Measurements from ENCODE around the gene MVP. TPM values are rescaled to one million over a fixed set of nuclear protein-coding genes. Genes with fewer than 3 reads are reported as not detected.

Gene MVP
- total and polyA plus RNA-seq, 2 donors, result 49.0 to 165 TPM

- Histone ChIP-seq H3K27ac (ENCODE audit: low read depth in 1 of 2, low read length in 1 of 2) (no peak overlapping the region), H3K36me3 (ENCODE audit: control insufficient read depth in 2 of 2, insufficient read depth in 2 of 2, low read length in 1 of 2) (peaks cover 44 to 71% of the 10 kb centered on the region in 2 donors), H3K4me1 (ENCODE audit: control insufficient read depth in 2 of 2, insufficient read depth in 2 of 2, low read length in 2 of 2) (peaks cover 11 to 20% of the 10 kb centered on the region in 2 donors), H3K27me3 (ENCODE audit: control insufficient read depth in 2 of 2, insufficient read depth in 1 of 2, low read length in 1 of 2) (no peaks in the 10 kb centered on the region), H3K4me3 (ENCODE audit: low read length in 2 of 2) (no peak overlapping the region), H3K9me3 (ENCODE audit: control insufficient read depth in 2 of 2, insufficient read depth in 1 of 2, low read length in 1 of 2) (no peaks in the 10 kb centered on the region)
- no peak for DNase-seq (ENCODE audit: low read depth in 6 of 9, low spot score in 9 of 9)
- 97% methylated on average over 8 of the region's 8 CpGs for WGBS
These were observed 17.8 kb upstream of the MVP start for GRCh38 chr16:29802416-29802935.

GRCh38 chr16:29804020-29804419, 16.2 kb upstream of the MVP start:
- Histone ChIP-seq H3K4me3 (ENCODE audit: low read length in 2 of 2) (peak overlapping the region in 1 of 2 donors; percentile 4), H3K36me3 (ENCODE audit: control insufficient read depth in 2 of 2, insufficient read depth in 2 of 2, low read length in 1 of 2) (peaks cover 37 to 71% of the 10 kb centered on the region in 2 donors)
- WGBS, result 87% methylated on average over 8 of the region's 8 CpGs

GRCh38 chr16:29804455-29805231, 15.6 kb upstream of the MVP start:
- 28% methylated on average over 26 of the region's 26 CpGs for WGBS
- Histone ChIP-seq H3K4me1 (ENCODE audit: control insufficient read depth in 2 of 2, insufficient read depth in 2 of 2, low read length in 2 of 2) (peaks cover 20 to 40% of the 10 kb centered on the region in 2 donors), H3K4me3 (ENCODE audit: low read length in 2 of 2) (peak overlapping the region; percentile 80 to 86), H3K27me3 (ENCODE audit: control insufficient read depth in 2 of 2, insufficient read depth in 1 of 2, low read length in 1 of 2) (no peaks in the 10 kb centered on the region), H3K27ac (ENCODE audit: low read depth in 1 of 2, low read length in 1 of 2) (peak overlapping the region; percentile 98), H3K36me3 (ENCODE audit: control insufficient read depth in 2 of 2, insufficient read depth in 2 of 2, low read length in 1 of 2) (peaks cover 37 to 71% of the 10 kb centered on the region in 2 donors), H3K9me3 (ENCODE audit: control insufficient read depth in 2 of 2, insufficient read depth in 1 of 2, low read length in 1 of 2) (no peaks in the 10 kb centered on the region)
- DNase-seq (ENCODE audit: low read depth in 6 of 9, low spot score in 9 of 9), result peak in 1 of 9 donors; percentile 36

More at GRCh38 chr16:29804020-29804419, 16.2 kb upstream of the MVP start:
- no peak for DNase-seq (ENCODE audit: low read depth in 6 of 9, low spot score in 9 of 9)
- no peaks in the 10 kb centered on the region for H3K9me3 ChIP-seq (ENCODE audit: control insufficient read depth in 2 of 2, insufficient read depth in 1 of 2, low read length in 1 of 2)
- H3K4me1 ChIP-seq (ENCODE audit: control insufficient read depth in 2 of 2, insufficient read depth in 2 of 2, low read length in 2 of 2), result peaks cover 17 to 34% of the 10 kb centered on the region in 2 donors
- peak overlapping the region; percentile 58 to 98 for H3K27ac ChIP-seq (ENCODE audit: low read depth in 1 of 2, low read length in 1 of 2)
- H3K27me3 ChIP-seq (ENCODE audit: control insufficient read depth in 2 of 2, insufficient read depth in 1 of 2, low read length in 1 of 2), result no peaks in the 10 kb centered on the region

- Histone ChIP-seq H3K4me3 (ENCODE audit: low read length in 2 of 2) (peak overlapping the region; percentile 80 to 86), H3K36me3 (ENCODE audit: control insufficient read depth in 2 of 2, insufficient read depth in 2 of 2, low read length in 1 of 2) (peaks cover 40 to 75% of the 10 kb centered on the region in 2 donors), H3K9me3 (ENCODE audit: control insufficient read depth in 2 of 2, insufficient read depth in 1 of 2, low read length in 1 of 2) (no peaks in the 10 kb centered on the region), H3K4me1 (ENCODE audit: control insufficient read depth in 2 of 2, insufficient read depth in 2 of 2, low read length in 2 of 2) (peaks cover 26 to 48% of the 10 kb centered on the region in 2 donors), H3K27ac (ENCODE audit: low read depth in 1 of 2, low read length in 1 of 2) (peak overlapping the region; percentile 98), H3K27me3 (ENCODE audit: control insufficient read depth in 2 of 2, insufficient read depth in 1 of 2, low read length in 1 of 2) (peaks cover 0 to 5% of the 10 kb centered on the region in 2 donors)
- under 1% methylated on average over 97 of the region's 103 CpGs for WGBS
- DNase-seq (ENCODE audit: low read depth in 6 of 9, low spot score in 9 of 9), result peak; percentile 87 to 99 (median 97)
These were observed 14.8 kb upstream of the MVP start for GRCh38 chr16:29805232-29806098.

GRCh38 chr16:29806099-29806579, 14.1 kb upstream of the MVP start, which contains the start of gene MAZ:
Gene MAZ (plus strand): TSS chr16:29806529. CDS start chr16:29806702, 173 bp downstream.
- DNase-seq (ENCODE audit: low read depth in 6 of 9, low spot score in 9 of 9), result peak in 3 of 9 donors; percentile 68 to 86 (median 82)
- Histone ChIP-seq H3K9me3 (ENCODE audit: control insufficient read depth in 2 of 2, insufficient read depth in 1 of 2, low read length in 1 of 2) (no peaks in the 10 kb centered on the region), H3K36me3 (ENCODE audit: control insufficient read depth in 2 of 2, insufficient read depth in 2 of 2, low read length in 1 of 2) (peaks cover 37 to 75% of the 10 kb centered on the region in 2 donors), H3K27ac (ENCODE audit: low read depth in 1 of 2, low read length in 1 of 2) (peak within 1 kb of the TSS; percentile 98), H3K27me3 (ENCODE audit: control insufficient read depth in 2 of 2, insufficient read depth in 1 of 2, low read length in 1 of 2) (peaks cover 0 to 11% of the 10 kb centered on the region in 2 donors), H3K4me3 (ENCODE audit: low read length in 2 of 2) (peak within 1 kb of the TSS; percentile 80 to 86), H3K4me1 (ENCODE audit: control insufficient read depth in 2 of 2, insufficient read depth in 2 of 2, low read length in 2 of 2) (peaks cover 30 to 55% of the 10 kb centered on the region in 2 donors)
- 3% methylated on average over 65 of the region's 67 CpGs for WGBS

- H3K4me1 ChIP-seq (ENCODE audit: control insufficient read depth in 2 of 2, insufficient read depth in 2 of 2, low read length in 2 of 2), result peaks cover 36 to 62% of the 10 kb centered on the region in 2 donors
- peaks cover 30 to 68% of the 10 kb centered on the region in 2 donors for H3K36me3 ChIP-seq (ENCODE audit: control insufficient read depth in 2 of 2, insufficient read depth in 2 of 2, low read length in 1 of 2)
- H3K4me3 ChIP-seq (ENCODE audit: low read length in 2 of 2), result peak overlapping the region; percentile 70 to 86
- WGBS, result under 1% methylated on average over 99 of the region's 99 CpGs
- H3K9me3 ChIP-seq (ENCODE audit: control insufficient read depth in 2 of 2, insufficient read depth in 1 of 2, low read length in 1 of 2), result no peaks in the 10 kb centered on the region
- peak overlapping the region; percentile 97 to 98 for H3K27ac ChIP-seq (ENCODE audit: low read depth in 1 of 2, low read length in 1 of 2)
- peaks cover 0 to 18% of the 10 kb centered on the region in 2 donors for H3K27me3 ChIP-seq (ENCODE audit: control insufficient read depth in 2 of 2, insufficient read depth in 1 of 2, low read length in 1 of 2)
- peak in 2 of 9 donors; percentile 52 to 77 for DNase-seq (ENCODE audit: low read depth in 6 of 9, low spot score in 9 of 9)
These were observed 13.4 kb upstream of the MVP start for GRCh38 chr16:29806641-29807425.

GRCh38 chr16:29807426-29808218, 12.6 kb upstream of the MVP start:
- peak in 8 of 9 donors; percentile 80 to 94 (median 87) for DNase-seq (ENCODE audit: low read depth in 6 of 9, low spot score in 9 of 9)
- Histone ChIP-seq H3K27me3 (ENCODE audit: control insufficient read depth in 2 of 2, insufficient read depth in 1 of 2, low read length in 1 of 2) (peaks cover 5 to 26% of the 10 kb centered on the region in 2 donors), H3K27ac (ENCODE audit: low read depth in 1 of 2, low read length in 1 of 2) (peak overlapping the region; percentile 97 to 98), H3K4me3 (ENCODE audit: low read length in 2 of 2) (peak overlapping the region; percentile 70 to 86), H3K9me3 (ENCODE audit: control insufficient read depth in 2 of 2, insufficient read depth in 1 of 2, low read length in 1 of 2) (no peaks in the 10 kb centered on the region), H3K36me3 (ENCODE audit: control insufficient read depth in 2 of 2, insufficient read depth in 2 of 2, low read length in 1 of 2) (peaks cover 28 to 60% of the 10 kb centered on the region in 2 donors), H3K4me1 (ENCODE audit: control insufficient read depth in 2 of 2, insufficient read depth in 2 of 2, low read length in 2 of 2) (peaks cover 41 to 69% of the 10 kb centered on the region in 2 donors)
- WGBS, result under 1% methylated on average over 69 of the region's 69 CpGs
